Loucy (cell line): Measurements from ENCODE around the gene ATP1A4.

Experiments
- EZH2phosphoT487 ChIP-seq: fragments of 200-600 bp; IDR thresholded peaks from 2 replicates; pipeline ENCODE4 v1.6.1; 2018; ENCODE audit warnings: antibody characterized with exemption, mild to moderate bottlenecking, moderate library complexity, borderline replicate concordance
- TF ChIP-seq, protein P1 (sequence below): fragments of 200-600 bp; sonication (generic); conservative IDR thresholded peaks from 2 replicates; pipeline ENCODE4 v1.5.1; 2014; ENCODE audit warnings: mild to moderate bottlenecking, antibody characterized with exemption, low read length

DNA sequence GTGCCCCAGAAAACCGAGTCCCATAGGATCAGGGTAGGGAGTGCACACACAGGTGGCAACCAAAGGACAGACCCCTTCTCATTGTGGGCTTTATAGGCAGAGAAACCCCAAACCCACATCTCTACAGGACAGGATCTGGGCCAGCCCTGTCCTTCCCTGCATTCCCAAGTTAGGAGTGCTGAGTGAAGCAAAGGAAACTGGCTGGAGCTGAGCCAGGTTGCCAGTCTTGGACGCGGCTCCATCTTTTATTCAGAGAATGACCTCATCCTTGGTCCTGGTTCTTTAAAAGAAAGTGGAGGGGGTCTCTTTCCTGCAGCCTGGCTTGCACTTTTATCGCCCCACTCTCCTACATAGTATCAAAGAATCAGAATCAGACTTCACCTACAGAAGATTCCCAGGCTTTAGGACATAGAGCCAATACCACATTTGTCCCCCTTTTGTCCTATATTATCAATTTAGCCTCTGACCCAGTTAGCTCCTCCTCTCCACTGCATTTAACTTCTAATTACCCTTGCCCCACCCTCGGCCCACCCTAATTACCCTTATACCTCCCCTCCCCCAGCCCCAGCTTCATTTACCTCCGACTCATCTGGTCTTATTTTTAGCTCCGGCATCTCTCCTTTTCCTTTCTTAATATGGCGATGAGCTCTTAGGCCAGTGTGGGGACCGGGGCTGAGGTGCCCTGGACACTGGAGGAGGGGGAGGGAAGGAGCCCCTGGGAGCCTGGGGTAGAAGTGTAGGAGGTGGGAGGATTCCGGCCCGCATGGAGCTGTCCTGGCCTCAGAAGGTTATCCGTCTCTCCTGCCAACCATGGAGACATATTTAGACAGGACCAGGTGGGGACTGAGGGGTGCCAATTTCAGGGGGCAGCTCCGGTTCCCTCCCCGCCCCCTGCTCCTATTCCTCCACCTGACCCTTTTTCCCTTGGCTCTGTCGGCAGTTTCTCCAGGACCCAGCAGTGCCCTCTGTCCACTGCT is 38.5 kb downstream of the ATP1A4 start, which contains the start of gene CASQ1:
- TF ChIP-seq, protein P1, sequence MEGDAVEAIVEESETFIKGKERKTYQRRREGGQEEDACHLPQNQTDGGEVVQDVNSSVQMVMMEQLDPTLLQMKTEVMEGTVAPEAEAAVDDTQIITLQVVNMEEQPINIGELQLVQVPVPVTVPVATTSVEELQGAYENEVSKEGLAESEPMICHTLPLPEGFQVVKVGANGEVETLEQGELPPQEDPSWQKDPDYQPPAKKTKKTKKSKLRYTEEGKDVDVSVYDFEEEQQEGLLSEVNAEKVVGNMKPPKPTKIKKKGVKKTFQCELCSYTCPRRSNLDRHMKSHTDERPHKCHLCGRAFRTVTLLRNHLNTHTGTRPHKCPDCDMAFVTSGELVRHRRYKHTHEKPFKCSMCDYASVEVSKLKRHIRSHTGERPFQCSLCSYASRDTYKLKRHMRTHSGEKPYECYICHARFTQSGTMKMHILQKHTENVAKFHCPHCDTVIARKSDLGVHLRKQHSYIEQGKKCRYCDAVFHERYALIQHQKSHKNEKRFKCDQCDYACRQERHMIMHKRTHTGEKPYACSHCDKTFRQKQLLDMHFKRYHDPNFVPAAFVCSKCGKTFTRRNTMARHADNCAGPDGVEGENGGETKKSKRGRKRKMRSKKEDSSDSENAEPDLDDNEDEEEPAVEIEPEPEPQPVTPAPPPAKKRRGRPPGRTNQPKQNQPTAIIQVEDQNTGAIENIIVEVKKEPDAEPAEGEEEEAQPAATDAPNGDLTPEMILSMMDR: no peak
- TF ChIP-seq EZH2phosphoT487: no peak
